GM23338 (cell line): ENCODE data around the gene PHYKPL. TPM values are rescaled to one million over a fixed set of nuclear protein-coding genes. Genes with fewer than 3 reads are reported as not detected.

Source experiments
- ATAC-seq: fragments of 200-7000 bp; cut with Tn5 transposase; 3 replicates; pipeline ENCODE4 v1.9.1; 2020
- DNase-seq: peaks from one replicate; pipeline ENCODE4 v3.0.0-alpha.2; 2015; ENCODE audit warnings: low spot score
- H2AFZ ChIP-seq: fragments of 200-600 bp; sonication (generic); 2 replicates; pipeline ENCODE4 v1.8.0; 2016; ENCODE audit warnings: antibody characterized with exemption, mild to moderate bottlenecking, moderate library complexity
- H3F3A ChIP-seq: fragments of 200-600 bp; sonication (generic); replicated peaks from 2 replicates; pipeline ENCODE4 v1.8.0; 2017; ENCODE audit warnings: antibody characterized with exemption, mixed run types, low read depth
- H3K27ac ChIP-seq: fragments of 200-600 bp; sonication (generic); 2 replicates; pipeline ENCODE4 v1.6.1; 2016; ENCODE audit warnings: low read depth
- H3K27me3 ChIP-seq: fragments of 200-600 bp; sonication (generic); 2 replicates; pipeline ENCODE4 v1.8.0; 2016; ENCODE audit warnings: mild to moderate bottlenecking, mixed run types, moderate library complexity; ENCODE audit not compliant: insufficient read depth
- H3K36me3 ChIP-seq: fragments of 200-600 bp; sonication (generic); 2 replicates; pipeline ENCODE4 v1.8.0; 2016; ENCODE audit warnings: mild to moderate bottlenecking; ENCODE audit not compliant: insufficient read depth
- H3K4me1 ChIP-seq: fragments of 200-600 bp; sonication (generic); 2 replicates; pipeline ENCODE4 v1.8.0; 2016; ENCODE audit warnings: mild to moderate bottlenecking, moderate library complexity; ENCODE audit not compliant: insufficient read depth
- H3K4me2 ChIP-seq: fragments of 200-600 bp; sonication (generic); 2 replicates; pipeline ENCODE4 v1.7.1; 2017; ENCODE audit warnings: mixed run types
- H3K4me3 ChIP-seq: fragments of 200-600 bp; sonication (generic); 2 replicates; pipeline ENCODE4 v1.6.1; 2016; ENCODE audit warnings: mixed run types
- H3K79me2 ChIP-seq: fragments of 200-600 bp; sonication (generic); replicated peaks from 2 replicates; pipeline ENCODE4 v1.8.0; 2017; ENCODE audit warnings: mild to moderate bottlenecking; ENCODE audit not compliant: insufficient read depth
- H3K9me2 ChIP-seq: fragments of 200-600 bp; sonication (generic); 2 replicates; pipeline ENCODE4 v1.8.0; 2017; ENCODE audit not compliant: insufficient read depth
- H4K20me1 ChIP-seq: fragments of 200-600 bp; sonication (generic); replicated peaks from 2 replicates; pipeline ENCODE4 v1.8.0; 2017; ENCODE audit warnings: mild to moderate bottlenecking; ENCODE audit not compliant: insufficient read depth
- H3K27ac Mint-ChIP-seq: 2 replicates; pipeline ENCODE4 v1.8.0; 2020; ENCODE audit warnings: inconsistent platforms, mild to moderate bottlenecking, moderate library complexity, mixed read lengths
- H3K27me3 Mint-ChIP-seq: 3 replicates; pipeline ENCODE4 v1.8.0; 2022; ENCODE audit warnings: low read depth, mild to moderate bottlenecking, moderate library complexity, mixed read lengths, inconsistent platforms; ENCODE audit not compliant: insufficient read depth, poor library complexity
- H3K36me3 Mint-ChIP-seq: 3 replicates; pipeline ENCODE4 v1.8.0; 2021; ENCODE audit warnings: low read depth, mild to moderate bottlenecking, inconsistent platforms, moderate library complexity, mixed read lengths
- H3K4me1 Mint-ChIP-seq: 3 replicates; pipeline ENCODE4 v1.8.0; 2020; ENCODE audit warnings: mild to moderate bottlenecking, inconsistent platforms, mixed read lengths
- H3K4me3 Mint-ChIP-seq: 3 replicates; pipeline ENCODE4 v1.8.0; 2021; ENCODE audit warnings: moderate library complexity, mild to moderate bottlenecking, inconsistent platforms, mixed read lengths
- H3K9me3 Mint-ChIP-seq: 3 replicates; pipeline ENCODE4 v1.8.0; 2020; ENCODE audit warnings: moderate library complexity, mild to moderate bottlenecking, inconsistent platforms, mixed read lengths
- CREB1 ChIP-seq: fragments of 250-450 bp; sonication (Bioruptor Pico); IDR thresholded peaks from 2 replicates; pipeline ENCODE4 v1.5.0; 2020; ENCODE audit warnings: low read depth, mild to moderate bottlenecking, moderate library complexity
- ETS1 ChIP-seq: IDR thresholded peaks from 2 replicates; pipeline ENCODE4 v1.6.1; 2016; ENCODE audit warnings: antibody characterized with exemption
- EZH2 ChIP-seq: fragments of 200-600 bp; sonication (generic); IDR thresholded peaks from one replicate; pipeline ENCODE4 v1.8.0; 2017; ENCODE audit warnings: antibody characterized with exemption, mild to moderate bottlenecking, low read depth; ENCODE audit not compliant: unreplicated experiment
- EZH2phosphoT487 ChIP-seq: fragments of 200-600 bp; sonication (generic); IDR thresholded peaks from one replicate; pipeline ENCODE4 v1.8.1; 2018; ENCODE audit warnings: antibody characterized with exemption; ENCODE audit not compliant: unreplicated experiment
- JUNB ChIP-seq: IDR thresholded peaks from one replicate; pipeline ENCODE4 v1.6.1; 2016; ENCODE audit warnings: antibody characterized with exemption; ENCODE audit not compliant: unreplicated experiment
- NANOG ChIP-seq: IDR thresholded peaks from 2 replicates; pipeline ENCODE4 v1.6.1; 2016; ENCODE audit warnings: antibody characterized with exemption, borderline replicate concordance
- POLR2AphosphoS5 ChIP-seq: IDR thresholded peaks from 2 replicates; pipeline ENCODE4 v1.6.1; 2016; ENCODE audit warnings: antibody characterized with exemption, low read depth
- STAT1 ChIP-seq: IDR thresholded peaks from one replicate; pipeline ENCODE4 v1.6.1; 2016; ENCODE audit warnings: antibody characterized with exemption; ENCODE audit not compliant: unreplicated experiment
- ZNF114 ChIP-seq: fragments of 250-450 bp; sonication (Bioruptor Pico); IDR thresholded peaks from 2 replicates; pipeline ENCODE4 v1.5.0; 2020; ENCODE audit warnings: mild to moderate bottlenecking, moderate library complexity
- ZNF331 ChIP-seq: fragments of 250-450 bp; sonication (Bioruptor Pico); IDR thresholded peaks from 2 replicates; pipeline ENCODE4 v1.5.0; 2020; ENCODE audit warnings: low read depth, mild to moderate bottlenecking, moderate library complexity
- polyA plus RNA-seq: library from polyadenylated mRNA; unstranded; fragments of >200 nt; fragmentation: Nextera tagmentation; extraction: Ambion mirVana; gene quantifications from 2 replicates; pipeline ENCODE4 v1.2.1, GENCODE V29; 2016
- total RNA-seq: library from RNA; depleted of rRNA; stranded (reverse); fragments of >200 nt; shearing (Covaris generic); gene quantifications from 2 replicates; pipeline ENCODE4 v1.2.3, GENCODE V29; 2014
- TF ChIP-seq, protein P1 (sequence below): IDR thresholded peaks from one replicate; pipeline ENCODE4 v1.6.1; 2018; ENCODE audit warnings: antibody characterized with exemption; ENCODE audit not compliant: unreplicated experiment
- TF ChIP-seq, protein P2 (sequence below), 2 experiments: fragments of 200-600 bp in 1 of 2; sonication (generic) in 1 of 2; conservative IDR thresholded peaks; 2 replicates each; pipeline versions ENCODE4 v1.5.1 to v1.6.1; 2016 to 2017; ENCODE audit warnings: antibody characterized with exemption in 2 of 2, low read depth in 2 of 2, mild to moderate bottlenecking in 2 of 2, moderate library complexity in 1 of 2

The PHYKPL gene
- total and polyA plus RNA-seq, 2 experiments from 2014 or later, result 15.9 to 20.8 TPM

DNA sequence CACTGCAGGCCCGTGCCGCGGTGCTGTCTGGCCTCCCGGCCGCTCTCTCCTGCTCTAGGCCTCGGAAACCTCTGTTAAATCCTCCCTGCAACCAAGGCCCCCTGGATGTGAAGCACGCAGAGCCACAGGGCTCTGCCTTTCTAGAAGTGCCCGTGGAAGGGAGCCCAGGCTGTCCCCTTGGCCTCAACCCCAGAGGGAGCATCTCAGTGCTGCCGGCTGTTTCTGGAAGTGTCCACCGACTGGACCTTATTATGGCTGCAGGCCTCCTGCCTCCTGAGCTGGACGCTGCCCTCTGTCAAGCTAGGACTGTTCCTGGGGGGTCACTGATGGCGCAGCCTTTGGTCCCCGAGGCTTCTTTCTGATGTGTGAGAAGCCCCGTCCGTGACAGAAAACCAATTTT is 40.4 kb upstream of the PHYKPL start (continued):
- TF ChIP-seq, protein P1, sequence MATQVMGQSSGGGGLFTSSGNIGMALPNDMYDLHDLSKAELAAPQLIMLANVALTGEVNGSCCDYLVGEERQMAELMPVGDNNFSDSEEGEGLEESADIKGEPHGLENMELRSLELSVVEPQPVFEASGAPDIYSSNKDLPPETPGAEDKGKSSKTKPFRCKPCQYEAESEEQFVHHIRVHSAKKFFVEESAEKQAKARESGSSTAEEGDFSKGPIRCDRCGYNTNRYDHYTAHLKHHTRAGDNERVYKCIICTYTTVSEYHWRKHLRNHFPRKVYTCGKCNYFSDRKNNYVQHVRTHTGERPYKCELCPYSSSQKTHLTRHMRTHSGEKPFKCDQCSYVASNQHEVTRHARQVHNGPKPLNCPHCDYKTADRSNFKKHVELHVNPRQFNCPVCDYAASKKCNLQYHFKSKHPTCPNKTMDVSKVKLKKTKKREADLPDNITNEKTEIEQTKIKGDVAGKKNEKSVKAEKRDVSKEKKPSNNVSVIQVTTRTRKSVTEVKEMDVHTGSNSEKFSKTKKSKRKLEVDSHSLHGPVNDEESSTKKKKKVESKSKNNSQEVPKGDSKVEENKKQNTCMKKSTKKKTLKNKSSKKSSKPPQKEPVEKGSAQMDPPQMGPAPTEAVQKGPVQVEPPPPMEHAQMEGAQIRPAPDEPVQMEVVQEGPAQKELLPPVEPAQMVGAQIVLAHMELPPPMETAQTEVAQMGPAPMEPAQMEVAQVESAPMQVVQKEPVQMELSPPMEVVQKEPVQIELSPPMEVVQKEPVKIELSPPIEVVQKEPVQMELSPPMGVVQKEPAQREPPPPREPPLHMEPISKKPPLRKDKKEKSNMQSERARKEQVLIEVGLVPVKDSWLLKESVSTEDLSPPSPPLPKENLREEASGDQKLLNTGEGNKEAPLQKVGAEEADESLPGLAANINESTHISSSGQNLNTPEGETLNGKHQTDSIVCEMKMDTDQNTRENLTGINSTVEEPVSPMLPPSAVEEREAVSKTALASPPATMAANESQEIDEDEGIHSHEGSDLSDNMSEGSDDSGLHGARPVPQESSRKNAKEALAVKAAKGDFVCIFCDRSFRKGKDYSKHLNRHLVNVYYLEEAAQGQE, result no peak
- TF ChIP-seq, protein P2, sequence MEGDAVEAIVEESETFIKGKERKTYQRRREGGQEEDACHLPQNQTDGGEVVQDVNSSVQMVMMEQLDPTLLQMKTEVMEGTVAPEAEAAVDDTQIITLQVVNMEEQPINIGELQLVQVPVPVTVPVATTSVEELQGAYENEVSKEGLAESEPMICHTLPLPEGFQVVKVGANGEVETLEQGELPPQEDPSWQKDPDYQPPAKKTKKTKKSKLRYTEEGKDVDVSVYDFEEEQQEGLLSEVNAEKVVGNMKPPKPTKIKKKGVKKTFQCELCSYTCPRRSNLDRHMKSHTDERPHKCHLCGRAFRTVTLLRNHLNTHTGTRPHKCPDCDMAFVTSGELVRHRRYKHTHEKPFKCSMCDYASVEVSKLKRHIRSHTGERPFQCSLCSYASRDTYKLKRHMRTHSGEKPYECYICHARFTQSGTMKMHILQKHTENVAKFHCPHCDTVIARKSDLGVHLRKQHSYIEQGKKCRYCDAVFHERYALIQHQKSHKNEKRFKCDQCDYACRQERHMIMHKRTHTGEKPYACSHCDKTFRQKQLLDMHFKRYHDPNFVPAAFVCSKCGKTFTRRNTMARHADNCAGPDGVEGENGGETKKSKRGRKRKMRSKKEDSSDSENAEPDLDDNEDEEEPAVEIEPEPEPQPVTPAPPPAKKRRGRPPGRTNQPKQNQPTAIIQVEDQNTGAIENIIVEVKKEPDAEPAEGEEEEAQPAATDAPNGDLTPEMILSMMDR (conservative IDR thresholded peaks at IDR 0.05; ENCODE audit: low read depth in 2 of 2), result no peak
- TF ChIP-seq NANOG, result no peak

DNA sequence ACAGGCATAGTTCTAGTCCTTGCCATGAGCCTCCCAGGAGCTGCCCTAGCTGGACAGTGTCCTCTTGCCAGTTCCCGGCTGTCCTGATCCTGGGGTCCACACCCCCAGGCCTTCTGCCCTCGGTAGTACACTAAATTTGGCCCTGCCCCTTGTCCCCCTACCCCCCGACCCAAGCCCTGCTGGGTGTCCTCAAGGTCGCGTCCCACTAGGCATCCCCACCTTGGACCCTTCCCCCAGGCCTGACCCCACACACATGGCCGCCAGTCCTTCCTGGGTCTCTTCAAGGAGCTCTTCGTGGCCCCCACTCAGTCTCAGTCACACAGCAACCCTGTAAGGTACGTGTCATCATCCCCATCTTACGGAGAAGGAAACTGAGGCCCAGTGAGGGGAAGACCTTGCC is 40.0 kb upstream of the PHYKPL start:
- DNase-seq (no peak), ATAC-seq (no peak)
- no peak for TF ChIP-seq ZNF114 (CRISPR knock-in tag)
- TF ChIP-seq JUNB, result no peak
- no peak overlapping the region for H2AFZ ChIP-seq
- Mint-ChIP-seq H3K4me1 (no peaks in the 10 kb centered on the region; the same call in 2 of the 3 replicates), H3K36me3 (no peaks in the 10 kb centered on the region; the same call in 2 of the 3 replicates), H3K27me3 (peaks cover 11% of the 10 kb centered on the region), H3K27ac (no peak overlapping the region), H3K4me3 (no peak overlapping the region), H3K9me3 (no peaks in the 10 kb centered on the region; the same call in 2 of the 3 replicates)
- no peaks in the 10 kb centered on the region for H4K20me1 ChIP-seq
- no peaks in the 10 kb centered on the region for H3F3A ChIP-seq
- no peaks in the 10 kb centered on the region for H3K9me2 ChIP-seq
- H3K27ac ChIP-seq, result no peak overlapping the region
- H3K36me3 ChIP-seq, result no peaks in the 10 kb centered on the region
- no peaks in the 10 kb centered on the region for H3K4me1 ChIP-seq
- H3K4me2 ChIP-seq, result no peak overlapping the region
- no peaks in the 10 kb centered on the region for H3K79me2 ChIP-seq
- no peaks in the 10 kb centered on the region for H3K27me3 ChIP-seq
- no peak overlapping the region for H3K4me3 ChIP-seq

GRCh38 chr5:178271726-178272479 is 39.3 kb upstream of the PHYKPL start:
- Mint-ChIP-seq H3K4me3 (no peak overlapping the region), H3K36me3 (no peaks in the 10 kb centered on the region; the same call in 2 of the 3 replicates), H3K27me3 (peaks cover 14% of the 10 kb centered on the region), H3K27ac (no peak overlapping the region), H3K4me1 (no peaks in the 10 kb centered on the region; the same call in 2 of the 3 replicates), H3K9me3 (no peaks in the 10 kb centered on the region; the same call in 2 of the 3 replicates)
- no peaks in the 10 kb centered on the region for H3K4me1 ChIP-seq
- H3F3A ChIP-seq, result no peaks in the 10 kb centered on the region
- H3K27me3 ChIP-seq, result no peaks in the 10 kb centered on the region
- ATAC-seq (no peak), DNase-seq (no peak)
- H3K79me2 ChIP-seq, result no peaks in the 10 kb centered on the region
- H3K4me2 ChIP-seq, result no peak overlapping the region
- no peak overlapping the region for H3K4me3 ChIP-seq
- no peak overlapping the region for H3K27ac ChIP-seq
- H2AFZ ChIP-seq, result no peak overlapping the region
- H3K9me2 ChIP-seq, result no peaks in the 10 kb centered on the region
- no peaks in the 10 kb centered on the region for H3K36me3 ChIP-seq
- H4K20me1 ChIP-seq, result no peaks in the 10 kb centered on the region
- TF ChIP-seq EZH2 (no peak), POLR2AphosphoS5 (no peak), ZNF331 (CRISPR knock-in tag) (no peak), STAT1 (no peak), JUNB (no peak), ZNF114 (CRISPR knock-in tag) (no peak), ETS1 (no peak), CREB1 (CRISPR knock-in tag) (no peak), EZH2phosphoT487 (no peak)
- TF ChIP-seq, protein P1, result no peak
